GM21423 (cell line): ENCODE data around the gene PFDN5.

Source experiments
- ATAC-seq: cut with Tn5 transposase; IDR thresholded peaks from one replicate; pipeline ENCODE4 v1.9.1; 2021; ENCODE audit warnings: mild to moderate bottlenecking, moderate library complexity; ENCODE audit not compliant: unreplicated experiment

PFDN5 gene

GRCh38 chr12:53295070-53295890 lies at the start of gene PFDN5:
Gene PFDN5 (plus strand): TSS chr12:53295542. CDS start chr12:53295568, 26 bp downstream.
- peak; percentile 82 for ATAC-seq

GRCh38 chr12:53251477-53252348 lies 43.6 kb upstream of the PFDN5 start:
- ATAC-seq = peak; percentile 57

- ATAC-seq = no peak
Measured at GRCh38 chr12:53252349-53252916, 42.9 kb upstream of the PFDN5 start.

GRCh38 chr12:53253298-53253697 lies 42.0 kb upstream of the PFDN5 start:
- no peak for ATAC-seq

- no peak for ATAC-seq
Measured at GRCh38 chr12:53254816-53255545, 40.4 kb upstream of the PFDN5 start.

- ATAC-seq = no peak
Measured at GRCh38 chr12:53255996-53256395, 39.3 kb upstream of the PFDN5 start.

GRCh38 chr12:53258541-53259539 lies 36.5 kb upstream of the PFDN5 start:
- no peak for ATAC-seq

- ATAC-seq = no peak
Measured at GRCh38 chr12:53259891-53260290, 35.5 kb upstream of the PFDN5 start.

GRCh38 chr12:53265783-53266182 lies 29.6 kb upstream of the PFDN5 start:
- no peak for ATAC-seq

GRCh38 chr12:53267306-53267998 lies 27.9 kb upstream of the PFDN5 start:
- ATAC-seq = peak; percentile 13

GRCh38 chr12:53267999-53268629 lies 27.2 kb upstream of the PFDN5 start, which contains the start of gene ESPL1:
Gene ESPL1 (plus strand): TSS chr12:53268299. CDS start chr12:53268767, 468 bp downstream.
- peak; percentile 85 for ATAC-seq

- ATAC-seq = no peak
Measured at GRCh38 chr12:53268630-53269562, 26.4 kb upstream of the PFDN5 start.

GRCh38 chr12:53274445-53274844 lies 20.9 kb upstream of the PFDN5 start:
- ATAC-seq = no peak

- ATAC-seq = no peak
Measured at GRCh38 chr12:53276511-53276910, 18.8 kb upstream of the PFDN5 start.

- no peak for ATAC-seq
Measured at GRCh38 chr12:53277981-53278380, 17.4 kb upstream of the PFDN5 start.

GRCh38 chr12:53279283-53279869 lies 16.0 kb upstream of the PFDN5 start:
- no peak for ATAC-seq
